Stimulated activated CD4-positive, alpha-beta T cell treated with anti-CD3 and anti-CD28 coated beads, Interleukin-1b, Interleukin-23, amount 100 ng/mL, for 48 hours (primary cell): ENCODE results near the gene PCDHGB1.
"Not testable (repeated sequence)": the region's sequence is repeated elsewhere in the genome, so short reads cannot be mapped to it uniquely, and the experiment has no call there.

Experiments used
- DNase-seq: peaks from one replicate; pipeline ENCODE4 v3.0.0-alpha.2; 2020

PCDHGB1 gene

DNA sequence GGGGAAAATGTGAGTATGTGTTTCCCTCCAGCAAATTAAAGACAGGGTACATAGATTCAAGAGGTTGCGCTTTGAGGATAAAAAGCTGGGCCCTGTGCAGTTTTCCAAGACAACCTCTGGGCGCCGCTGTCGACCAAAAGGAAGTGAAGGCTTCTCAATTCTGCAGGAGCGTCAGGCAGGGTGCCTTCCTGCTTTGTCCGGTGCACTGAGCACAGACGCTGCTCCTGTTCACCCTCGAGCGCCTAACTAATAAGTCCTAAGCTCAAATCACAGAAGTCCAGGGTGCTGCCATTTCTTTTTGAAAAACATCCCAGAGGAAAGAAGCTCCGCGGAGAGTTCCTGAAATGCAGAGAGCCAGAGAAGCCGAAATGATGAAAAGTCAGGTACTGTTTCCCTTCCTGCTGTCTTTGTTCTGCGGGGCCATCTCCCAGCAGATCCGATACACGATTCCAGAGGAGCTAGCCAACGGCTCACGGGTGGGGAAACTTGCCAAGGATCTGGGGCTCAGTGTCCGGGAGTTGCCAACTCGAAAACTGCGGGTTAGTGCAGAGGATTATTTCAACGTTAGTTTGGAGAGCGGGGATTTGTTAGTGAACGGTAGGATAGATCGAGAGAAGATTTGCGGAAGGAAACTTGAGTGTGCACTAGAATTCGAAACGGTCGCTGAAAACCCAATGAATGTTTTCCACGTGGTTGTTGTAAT, at the start of gene PCDHGB1:
Gene PCDHGB1 (plus strand): TSS at position 183 of the 703 bp plus-strand sequence. CDS start 162 bp downstream, at position 345.
- DNase-seq, result peak; percentile 35

DNA sequence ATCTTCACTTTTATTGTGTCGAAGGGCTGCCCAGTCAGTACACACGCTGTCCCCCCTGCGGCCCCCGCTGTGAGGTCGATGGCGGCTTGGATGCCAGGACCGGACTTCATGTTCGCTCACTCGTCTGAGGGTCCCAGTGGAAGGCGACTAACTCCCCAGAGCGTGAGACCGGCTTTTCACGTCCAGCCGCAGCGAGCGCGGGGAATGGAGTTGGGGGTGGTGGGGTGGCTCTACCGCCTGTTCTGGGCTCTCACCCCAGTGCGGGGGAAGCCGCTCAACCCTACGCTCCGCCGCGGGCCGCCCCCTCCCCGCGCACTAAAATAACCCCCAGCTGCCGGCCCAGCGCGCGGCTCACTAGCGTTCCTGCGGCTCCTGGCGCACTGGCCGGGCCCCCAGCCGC, 46.1 kb upstream of the PCDHGB1 start, which contains the start of gene SLC25A2:
Gene SLC25A2 (minus strand): TSS at position 294 of the 400 bp plus-strand sequence. CDS start 184 bp downstream, at position 110.
- no peak for DNase-seq

DNA sequence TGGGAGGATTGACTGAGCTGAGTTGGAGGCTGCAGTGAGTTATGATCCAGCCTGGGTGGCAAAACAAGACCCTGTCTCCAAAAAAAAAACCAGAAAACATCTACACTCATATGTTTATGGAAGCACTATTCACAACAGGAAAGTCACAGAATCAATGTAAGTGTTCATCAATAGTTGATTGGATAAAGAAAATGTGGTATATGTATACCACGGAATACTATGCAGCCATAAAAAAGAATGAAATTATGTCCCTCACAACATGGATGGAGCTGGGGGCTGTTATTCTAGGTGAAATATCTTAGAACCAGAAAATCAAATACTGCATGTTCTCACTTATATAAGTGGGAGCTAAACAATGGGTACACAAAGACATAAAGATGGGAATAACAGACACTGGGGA, 43.3 kb upstream of the PCDHGB1 start:
- no peak for DNase-seq

DNA sequence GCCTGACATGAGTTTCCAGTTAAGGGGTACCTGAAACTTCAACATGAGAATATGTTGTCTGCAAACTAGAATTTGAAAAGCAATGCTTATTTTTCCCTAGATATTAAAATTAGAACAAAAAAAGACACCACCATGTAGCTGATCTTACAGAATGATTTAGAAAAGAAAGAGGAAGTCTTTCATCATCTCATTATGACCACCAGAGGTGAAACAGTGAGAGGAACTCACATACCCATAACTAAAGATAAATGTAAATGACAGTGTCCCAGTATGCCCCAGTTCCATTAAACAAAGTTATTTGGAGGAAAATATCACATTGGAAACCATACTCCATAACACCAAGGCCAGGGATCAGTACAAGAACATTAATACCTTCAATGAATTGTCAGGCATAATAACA, 36.2 kb upstream of the PCDHGB1 start:
- no peak for DNase-seq

DNA sequence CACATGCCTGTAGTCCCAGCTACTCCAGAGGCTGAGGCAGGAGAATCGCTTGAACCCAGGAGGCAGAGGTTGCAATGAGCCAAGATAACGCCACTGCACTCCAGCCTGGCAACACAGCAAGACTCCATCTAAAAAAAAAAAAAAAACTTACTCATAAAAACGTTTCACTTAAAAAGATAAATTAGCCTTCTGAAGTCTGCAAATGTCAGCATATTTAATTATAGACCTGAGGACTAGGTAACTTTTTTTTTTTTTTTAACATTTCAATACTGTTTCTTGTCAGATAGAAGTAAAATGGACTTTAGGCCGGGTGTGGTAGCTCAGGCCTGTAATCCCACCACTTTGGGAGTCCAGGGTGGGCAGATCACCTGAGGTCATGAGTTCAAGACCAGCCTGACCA, 32.9 kb upstream of the PCDHGB1 start:
- DNase-seq, result not testable (repeated sequence)

DNA sequence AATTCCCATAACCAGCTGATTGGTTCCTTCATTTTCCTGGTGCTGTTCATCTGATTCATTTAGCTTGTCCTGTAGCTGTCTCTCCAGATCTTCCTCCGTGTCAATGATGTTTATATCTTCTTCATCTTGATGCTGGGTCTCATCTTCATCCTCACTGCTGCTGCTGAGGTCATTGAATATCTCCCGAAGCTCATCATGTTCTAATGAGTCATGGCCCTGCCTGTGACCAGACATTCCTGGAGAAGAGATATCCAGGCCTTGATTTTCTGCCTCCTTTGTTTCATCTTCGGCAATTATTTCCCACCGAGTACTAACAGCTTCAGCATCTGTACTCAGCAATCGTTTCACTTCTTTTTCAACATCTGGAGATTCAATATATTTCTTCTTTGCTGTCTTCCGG, 30.7 kb upstream of the PCDHGB1 start:
- no peak for DNase-seq

DNA sequence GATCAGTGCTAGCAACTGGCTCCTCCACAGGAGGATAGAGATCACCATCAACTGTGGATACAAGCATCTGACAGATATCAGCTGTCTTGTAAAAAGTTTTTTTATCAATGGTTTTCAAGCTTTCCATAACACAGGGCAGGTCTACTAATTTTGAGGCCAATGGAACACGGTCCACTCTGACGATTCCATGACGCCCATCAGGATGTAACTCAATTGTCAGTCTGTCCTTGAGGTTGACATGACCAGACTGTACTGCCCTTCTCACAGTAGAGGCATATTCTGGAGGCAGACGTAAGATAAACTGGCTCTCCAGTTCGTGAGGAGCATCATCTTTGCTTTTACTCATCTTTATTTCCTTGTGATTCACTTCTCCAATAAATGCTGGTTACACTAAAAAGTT, 30.2 kb upstream of the PCDHGB1 start:
- DNase-seq, result no peak

DNA sequence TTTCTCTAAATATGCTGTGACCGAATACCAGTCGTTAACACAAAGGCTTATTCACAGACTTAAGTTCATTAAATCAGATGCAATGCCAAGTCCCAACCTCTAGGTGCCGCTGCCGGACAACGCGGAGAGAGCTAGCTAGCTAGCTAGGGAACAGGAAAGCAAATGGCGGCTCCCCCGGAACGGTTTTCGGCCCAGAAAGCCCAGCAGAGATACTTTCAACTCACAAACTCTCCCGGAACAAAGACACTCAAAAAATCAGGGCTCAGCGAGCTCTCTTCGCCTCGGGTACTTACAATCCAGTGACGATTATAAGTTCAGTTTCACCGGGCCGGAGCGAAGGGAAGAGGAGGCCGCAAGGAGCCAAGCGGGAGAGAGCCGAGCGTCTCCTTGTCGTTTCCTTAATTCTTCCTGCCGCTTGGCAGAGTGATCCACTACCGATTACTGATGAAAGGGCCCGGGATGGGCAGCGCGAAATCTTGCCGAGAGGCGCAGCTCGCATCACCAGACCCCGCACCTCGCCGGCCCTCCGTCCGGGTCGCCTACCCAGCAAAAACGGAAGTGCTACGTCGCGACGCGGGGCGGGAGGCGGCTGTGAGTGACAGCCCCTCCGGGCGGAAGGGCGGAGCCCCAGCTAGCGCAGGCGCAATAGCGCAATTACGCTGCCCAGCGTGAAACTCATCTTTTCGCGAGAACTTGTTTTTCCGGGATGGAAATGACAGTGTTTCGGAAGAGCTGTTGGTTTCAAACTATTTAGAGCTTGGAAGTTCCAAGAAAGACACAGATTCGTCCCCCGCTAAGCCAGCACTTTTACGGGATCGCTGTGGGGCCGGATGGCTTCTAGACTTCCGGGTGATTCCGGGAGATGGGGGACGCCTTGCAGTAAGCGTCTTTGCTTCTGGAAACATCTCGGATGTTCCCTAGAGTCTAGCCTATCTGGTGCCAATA, 29.4 kb upstream of the PCDHGB1 start, which contains the start of gene TAF7:
Gene TAF7 (minus strand): TSS at position 560 of the 945 bp plus-strand sequence. CDS start 740 bp downstream, outside the sequence.
- DNase-seq, result peak; percentile 91

DNA sequence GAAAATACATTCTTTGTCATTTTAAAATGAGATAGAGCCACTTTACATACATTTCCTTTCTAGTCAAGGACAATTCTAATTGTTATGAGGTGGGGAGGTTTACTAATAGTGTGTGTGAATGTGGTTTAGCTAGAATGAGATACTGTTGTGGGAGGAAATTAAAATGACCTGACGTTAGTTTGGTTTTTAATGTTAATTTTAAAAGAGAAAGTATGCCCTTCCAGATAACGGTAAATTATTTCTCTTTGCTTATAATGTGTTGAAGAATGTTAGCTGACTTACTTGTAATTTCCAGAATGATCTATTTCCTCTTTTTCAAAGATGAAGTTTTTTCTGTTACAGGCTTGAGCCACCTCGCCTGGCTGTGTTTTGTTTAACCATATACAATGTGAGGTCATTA, 27.6 kb upstream of the PCDHGB1 start:
- no peak for DNase-seq

DNA sequence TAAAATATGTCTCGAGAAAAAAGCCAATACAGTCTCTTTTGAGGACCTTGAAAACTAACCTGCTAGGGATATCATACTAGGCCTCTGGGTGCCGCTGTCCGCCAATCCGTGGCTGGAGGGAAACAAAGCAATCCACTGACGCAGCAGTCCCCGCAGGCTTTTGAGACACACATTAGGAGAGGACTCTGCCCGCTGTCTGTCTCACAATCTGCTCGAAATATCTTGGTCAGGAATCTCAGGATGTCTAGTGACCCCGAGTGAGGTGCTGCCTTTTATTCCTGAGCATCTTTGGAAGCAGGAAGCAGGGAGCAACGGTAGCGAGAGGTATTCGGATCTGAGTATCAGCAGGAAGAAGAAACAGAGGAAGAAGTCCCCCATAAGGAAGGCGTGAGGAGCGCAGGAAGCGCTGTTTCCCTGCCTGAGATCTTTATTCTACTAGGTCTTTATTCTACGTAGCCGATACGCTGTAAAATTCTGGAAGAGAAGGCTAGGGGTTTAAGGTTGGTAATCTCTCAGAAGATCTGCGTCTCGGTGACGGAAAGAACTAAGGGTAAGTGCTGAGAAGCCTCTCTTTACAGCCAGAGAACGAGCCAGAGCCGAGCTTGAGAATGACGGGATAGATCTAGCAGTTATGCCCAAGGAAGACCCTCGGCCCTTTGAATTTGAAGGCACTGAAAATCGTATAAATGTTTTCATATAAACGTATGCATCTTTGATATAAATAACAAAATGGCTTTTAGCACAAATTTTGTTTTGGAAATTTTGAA, 23.6 kb upstream of the PCDHGB1 start:
- peak; percentile 71 for DNase-seq

DNA sequence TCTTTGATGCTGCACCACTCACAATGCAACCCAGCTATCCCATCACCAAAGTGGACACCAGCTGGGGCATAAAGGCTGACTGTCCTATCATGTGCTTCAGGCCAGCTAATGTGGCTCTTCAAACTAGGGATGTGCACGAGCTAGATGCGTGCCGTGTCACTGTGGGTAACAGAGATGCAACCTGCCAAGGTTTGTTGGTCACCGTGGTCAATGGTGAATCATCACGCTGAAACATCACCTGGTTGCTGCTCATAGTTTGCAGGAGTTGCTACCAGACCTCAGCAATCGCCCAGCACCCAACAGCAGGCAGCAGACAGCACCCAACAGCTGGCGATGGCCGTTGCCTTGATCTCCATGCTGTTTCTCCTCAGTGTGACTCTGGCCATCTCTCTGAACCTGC, 21.7 kb upstream of the PCDHGB1 start:
- DNase-seq, result no peak

DNA sequence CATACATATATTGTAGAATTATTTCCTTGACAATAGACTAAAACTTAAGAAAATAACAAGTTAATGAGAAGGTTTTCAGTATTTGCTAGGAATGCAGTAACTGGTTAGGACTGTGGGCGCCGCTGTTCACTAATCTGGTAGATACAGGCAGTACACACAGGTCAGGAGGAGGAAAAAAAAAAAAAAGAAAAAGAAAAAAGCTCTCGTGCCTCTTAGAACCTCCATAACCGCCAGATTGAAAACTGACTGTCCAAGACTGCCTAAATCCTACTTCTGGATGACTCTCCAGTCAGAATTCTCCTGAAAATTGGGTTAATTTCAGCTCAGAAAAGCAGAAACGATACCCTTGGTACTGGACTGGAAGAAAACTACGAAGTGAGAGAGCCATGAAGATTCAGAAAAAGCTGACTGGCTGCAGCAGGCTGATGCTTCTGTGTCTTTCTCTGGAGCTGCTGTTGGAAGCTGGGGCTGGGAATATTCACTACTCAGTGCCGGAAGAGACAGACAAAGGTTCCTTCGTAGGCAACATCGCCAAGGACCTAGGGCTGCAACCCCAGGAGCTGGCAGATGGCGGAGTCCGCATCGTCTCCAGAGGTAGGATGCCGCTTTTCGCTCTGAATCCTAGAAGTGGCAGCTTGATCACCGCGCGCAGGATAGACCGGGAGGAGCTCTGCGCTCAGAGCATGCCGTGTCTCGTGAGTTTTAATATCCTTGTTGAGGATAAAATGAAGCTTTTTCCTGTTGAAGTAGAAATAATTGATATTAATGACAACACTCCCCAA, 19.4 kb upstream of the PCDHGB1 start, which contains the start of gene PCDHGA1:
Gene PCDHGA1 (plus strand): TSS at position 216 of the 782 bp plus-strand sequence.
- no peak for DNase-seq

DNA sequence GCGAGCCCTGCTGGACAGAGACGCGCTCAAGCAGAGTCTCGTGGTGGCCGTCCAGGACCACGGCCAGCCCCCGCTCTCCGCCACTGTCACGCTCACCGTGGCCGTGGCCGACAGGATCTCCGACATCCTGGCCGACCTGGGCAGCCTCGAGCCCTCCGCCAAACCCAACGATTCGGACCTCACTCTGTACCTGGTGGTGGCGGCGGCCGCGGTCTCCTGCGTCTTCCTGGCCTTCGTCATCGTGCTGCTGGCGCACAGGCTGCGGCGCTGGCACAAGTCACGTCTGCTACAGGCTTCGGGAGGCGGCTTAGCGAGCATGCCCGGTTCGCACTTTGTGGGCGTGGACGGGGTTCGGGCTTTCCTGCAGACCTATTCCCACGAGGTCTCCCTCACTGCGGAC, 17.3 kb upstream of the PCDHGB1 start:
- not testable (repeated sequence) for DNase-seq

DNA sequence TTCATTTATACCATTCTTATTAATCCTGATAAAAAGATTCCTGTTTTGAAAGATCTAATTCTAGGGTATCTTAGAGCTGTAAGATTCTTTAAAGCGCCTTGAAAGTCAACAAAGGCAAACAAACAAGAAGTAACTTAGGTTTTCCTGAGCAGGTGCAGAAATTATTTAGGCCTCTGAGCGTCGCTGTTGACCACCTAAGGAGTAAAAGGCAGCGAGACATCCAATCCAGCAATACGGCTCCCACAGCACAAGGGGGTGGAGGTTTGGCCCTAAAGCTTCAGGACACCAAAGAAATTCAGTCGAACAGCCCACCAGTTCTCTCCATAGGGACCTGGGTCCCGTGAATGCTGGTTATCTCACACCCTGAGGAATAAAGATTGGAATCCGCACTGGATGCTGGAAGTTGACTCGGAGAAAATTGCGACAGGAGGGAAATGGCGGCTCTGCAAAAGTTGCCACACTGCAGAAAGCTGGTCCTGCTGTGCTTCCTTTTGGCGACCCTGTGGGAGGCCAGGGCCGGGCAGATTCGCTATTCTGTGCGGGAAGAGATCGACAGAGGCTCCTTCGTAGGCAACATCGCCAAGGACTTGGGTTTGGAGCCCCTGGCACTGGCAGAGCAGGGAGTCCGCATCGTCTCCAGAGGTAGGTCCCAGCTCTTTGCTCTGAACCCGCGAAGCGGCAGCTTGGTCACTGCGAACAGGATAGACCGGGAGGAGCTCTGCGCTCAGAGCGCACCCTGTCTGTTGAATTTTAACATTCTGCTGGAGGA, 11.2 kb upstream of the PCDHGB1 start, which contains the start of gene PCDHGA2:
Gene PCDHGA2 (plus strand): TSS at position 223 of the 769 bp plus-strand sequence.
- no peak for DNase-seq

DNA sequence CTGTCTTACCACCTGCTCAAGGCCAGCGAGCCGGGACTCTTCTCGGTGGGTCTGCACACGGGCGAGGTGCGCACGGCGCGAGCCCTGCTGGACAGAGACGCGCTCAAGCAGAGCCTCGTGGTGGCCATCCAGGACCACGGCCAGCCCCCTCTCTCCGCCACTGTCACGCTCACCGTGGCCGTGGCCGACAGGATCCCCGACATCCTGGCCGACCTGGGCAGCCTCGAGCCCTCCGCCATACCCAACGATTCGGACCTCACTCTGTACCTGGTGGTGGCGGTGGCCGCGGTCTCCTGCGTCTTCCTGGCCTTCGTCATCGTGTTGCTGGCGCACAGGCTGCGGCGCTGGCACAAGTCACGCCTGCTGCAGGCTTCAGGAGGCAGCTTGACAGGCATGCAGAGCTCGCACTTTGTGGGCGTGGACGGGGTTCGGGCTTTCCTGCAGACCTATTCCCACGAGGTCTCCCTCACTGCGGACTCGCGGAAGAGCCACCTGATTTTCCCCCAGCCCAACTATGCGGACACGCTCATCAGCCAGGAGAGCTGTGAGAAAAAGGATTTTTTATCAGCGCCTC, 9.0 kb upstream of the PCDHGB1 start:
- not testable (repeated sequence) for DNase-seq

DNA sequence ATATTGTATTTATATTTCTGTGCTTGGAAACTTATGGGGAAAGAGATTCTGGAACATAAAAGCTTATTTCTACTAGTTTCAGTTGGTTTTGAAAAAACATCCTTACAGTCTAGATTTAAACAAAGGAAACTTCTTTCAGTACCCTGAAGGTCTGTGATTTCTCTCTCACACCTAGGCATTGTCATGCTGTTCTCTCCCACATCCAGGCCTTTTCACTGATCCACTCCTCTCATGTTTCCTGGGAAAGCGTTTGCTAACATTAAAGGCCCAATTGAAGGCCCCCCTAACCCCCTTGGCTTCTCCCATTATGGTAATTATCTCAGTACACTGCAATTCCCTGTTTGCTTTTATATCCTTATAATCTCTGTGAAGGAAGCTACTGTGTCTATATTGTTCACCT, 7.1 kb upstream of the PCDHGB1 start:
- DNase-seq, result no peak

DNA sequence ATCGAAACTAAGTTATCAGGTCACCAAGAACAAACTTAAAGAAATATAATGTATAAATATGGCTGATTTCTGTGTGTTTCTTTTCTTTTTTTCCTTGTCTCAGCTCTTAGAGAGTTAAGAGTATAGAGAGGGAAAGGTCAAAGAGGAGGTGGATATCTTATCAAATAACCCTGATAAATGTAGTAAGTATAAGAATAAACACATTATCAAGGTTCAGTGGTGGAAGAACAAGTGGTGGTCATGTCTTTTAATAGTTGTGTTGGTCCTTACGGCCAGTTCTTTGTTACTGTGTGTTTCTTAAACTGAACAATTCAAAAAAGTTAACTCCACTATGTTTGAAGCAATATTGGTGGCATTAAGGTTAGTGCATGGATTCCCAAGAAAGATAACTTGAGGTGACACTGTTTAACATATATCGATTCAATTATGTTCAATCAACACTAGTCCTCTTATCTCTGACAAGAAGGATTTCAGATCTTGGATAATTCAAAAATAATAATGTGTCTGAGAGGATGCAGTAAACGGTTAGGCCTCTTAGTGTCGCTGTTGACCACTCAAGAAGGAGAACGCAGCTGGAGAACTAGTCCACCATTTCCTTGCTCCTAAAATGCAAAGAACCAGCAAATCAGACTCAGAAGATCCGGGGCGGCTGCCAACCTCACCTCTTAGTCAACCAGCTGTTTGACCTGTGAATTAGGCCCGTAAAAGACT, 6.5 kb upstream of the PCDHGB1 start, which contains the start of gene PCDHGA3:
Gene PCDHGA3 (plus strand): TSS at position 588 of the 711 bp plus-strand sequence. CDS start 205 bp downstream, outside the sequence.
- no peak for DNase-seq

DNA sequence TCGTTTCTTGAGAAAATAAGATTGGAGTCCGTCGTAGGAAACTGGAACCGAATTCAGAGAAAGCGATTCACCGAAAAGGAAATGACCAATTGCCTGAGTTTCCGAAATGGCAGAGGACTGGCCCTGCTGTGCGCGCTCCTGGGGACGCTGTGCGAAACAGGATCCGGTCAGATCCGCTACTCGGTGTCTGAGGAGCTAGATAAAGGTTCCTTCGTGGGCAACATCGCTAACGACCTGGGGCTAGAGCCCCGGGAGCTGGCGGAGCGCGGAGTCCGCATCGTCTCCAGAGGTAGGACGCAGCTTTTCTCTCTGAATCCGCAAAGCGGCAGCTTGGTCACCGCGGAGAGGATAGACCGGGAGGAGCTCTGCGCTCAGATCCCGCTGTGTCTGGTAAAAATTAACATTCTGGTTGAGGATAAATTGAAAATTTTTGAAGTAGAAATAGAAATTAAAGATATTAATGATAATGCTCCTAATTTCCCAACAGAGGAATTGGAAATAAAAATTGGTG, 5.9 kb upstream of the PCDHGB1 start:
- DNase-seq, result no peak

DNA sequence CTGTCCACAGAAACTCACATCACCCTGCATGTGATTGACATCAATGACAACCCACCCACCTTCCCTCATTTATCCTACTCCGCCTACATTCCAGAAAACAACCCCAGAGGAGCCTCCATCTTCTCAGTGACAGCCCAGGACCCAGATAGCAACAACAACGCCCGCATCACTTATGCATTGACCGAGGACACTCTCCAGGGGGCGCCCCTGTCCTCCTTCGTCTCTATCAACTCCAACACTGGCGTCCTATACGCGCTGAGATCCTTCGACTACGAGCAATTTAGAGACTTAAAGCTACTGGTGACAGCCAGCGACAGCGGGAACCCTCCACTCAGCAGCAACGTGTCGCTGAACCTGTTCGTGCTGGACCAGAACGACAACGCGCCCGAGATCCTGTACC, 4.6 kb upstream of the PCDHGB1 start:
- no peak for DNase-seq

DNA sequence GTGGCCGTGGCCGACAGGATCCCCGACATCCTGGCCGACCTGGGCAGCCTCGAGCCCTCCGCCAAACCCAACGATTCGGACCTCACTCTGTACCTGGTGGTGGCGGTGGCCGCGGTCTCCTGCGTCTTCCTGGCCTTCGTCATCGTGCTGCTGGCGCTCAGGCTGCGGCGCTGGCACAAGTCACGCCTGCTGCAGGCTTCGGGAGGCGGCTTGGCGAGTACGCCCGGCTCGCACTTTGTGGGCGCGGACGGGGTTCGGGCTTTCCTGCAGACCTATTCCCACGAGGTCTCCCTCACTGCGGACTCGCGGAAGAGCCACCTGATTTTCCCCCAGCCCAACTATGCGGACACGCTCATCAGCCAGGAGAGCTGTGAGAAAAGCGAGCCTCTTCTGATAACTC, 3.9 kb upstream of the PCDHGB1 start:
- DNase-seq, result not testable (repeated sequence)
